ENCODE measurements around the gene ALLC. TPM values are rescaled to one million over a fixed set of nuclear protein-coding genes. Genes with fewer than 3 reads are reported as not detected.

Gene ALLC
- total RNA-seq, 2 donors from 2014 or later = not detected

DNA sequence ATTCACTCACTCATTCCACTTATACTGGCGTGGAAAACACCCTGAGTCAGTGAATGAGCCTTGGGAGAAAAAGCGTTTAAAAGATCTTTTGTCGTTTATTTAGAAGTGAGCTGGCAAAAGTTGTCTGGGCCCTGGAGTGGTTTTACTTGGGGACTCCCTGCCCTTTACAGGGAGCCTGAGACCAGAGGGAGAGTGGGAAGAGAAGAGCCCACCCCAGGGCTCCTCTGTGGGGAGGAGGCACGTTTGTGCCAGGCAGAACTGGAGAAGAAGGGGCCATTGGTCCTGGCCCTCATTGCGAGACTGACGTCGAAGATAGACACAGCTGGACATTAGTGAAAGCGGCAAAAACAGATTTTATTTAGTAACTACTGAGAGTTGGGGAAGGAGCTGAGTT is 71.1 kb downstream of the ALLC start:
- H3K27me3 Mint-ChIP-seq (ENCODE audit: insufficient read depth) = peaks cover 14% of the 10 kb centered on the region
- WGBS, 2 experiments (ENCODE audit: insufficient coverage in 1 of 2, insufficient read length in 1 of 2) = 88 to 98% methylated on average over 5 to 8 of the region's 8 CpGs
- DNase-seq = no peak
- no peak overlapping the region for H3K27ac ChIP-seq (ENCODE audit: low read depth, low read length)
- H3K4me1 ChIP-seq (ENCODE audit: control insufficient read depth, insufficient read depth, low read length) = peaks cover 3% of the 10 kb centered on the region
- H3K9ac ChIP-seq (ENCODE audit: extremely low read depth, low read length, poor library complexity, severe bottlenecking) = no peak overlapping the region
- no peak overlapping the region for H3K27ac Mint-ChIP-seq
- no peak overlapping the region for H3K4me3 Mint-ChIP-seq
- peaks cover 8% of the 10 kb centered on the region for H3K4me1 Mint-ChIP-seq
- no peaks in the 10 kb centered on the region for H3K36me3 ChIP-seq (ENCODE audit: control insufficient read depth, insufficient read depth, low read length)
- no peaks in the 10 kb centered on the region for H3K27me3 ChIP-seq (ENCODE audit: control insufficient read depth, insufficient read depth, low read length, poor library complexity, severe bottlenecking)
- H3K9me3 Mint-ChIP-seq = no peaks in the 10 kb centered on the region
- TF ChIP-seq, protein P1, sequence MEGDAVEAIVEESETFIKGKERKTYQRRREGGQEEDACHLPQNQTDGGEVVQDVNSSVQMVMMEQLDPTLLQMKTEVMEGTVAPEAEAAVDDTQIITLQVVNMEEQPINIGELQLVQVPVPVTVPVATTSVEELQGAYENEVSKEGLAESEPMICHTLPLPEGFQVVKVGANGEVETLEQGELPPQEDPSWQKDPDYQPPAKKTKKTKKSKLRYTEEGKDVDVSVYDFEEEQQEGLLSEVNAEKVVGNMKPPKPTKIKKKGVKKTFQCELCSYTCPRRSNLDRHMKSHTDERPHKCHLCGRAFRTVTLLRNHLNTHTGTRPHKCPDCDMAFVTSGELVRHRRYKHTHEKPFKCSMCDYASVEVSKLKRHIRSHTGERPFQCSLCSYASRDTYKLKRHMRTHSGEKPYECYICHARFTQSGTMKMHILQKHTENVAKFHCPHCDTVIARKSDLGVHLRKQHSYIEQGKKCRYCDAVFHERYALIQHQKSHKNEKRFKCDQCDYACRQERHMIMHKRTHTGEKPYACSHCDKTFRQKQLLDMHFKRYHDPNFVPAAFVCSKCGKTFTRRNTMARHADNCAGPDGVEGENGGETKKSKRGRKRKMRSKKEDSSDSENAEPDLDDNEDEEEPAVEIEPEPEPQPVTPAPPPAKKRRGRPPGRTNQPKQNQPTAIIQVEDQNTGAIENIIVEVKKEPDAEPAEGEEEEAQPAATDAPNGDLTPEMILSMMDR (conservative IDR thresholded peaks at IDR 0.05) = no peak
- H3K4me3 ChIP-seq (ENCODE audit: low read length) = no peak overlapping the region
- H3K9me3 ChIP-seq (ENCODE audit: control insufficient read depth, low read length) = no peaks in the 10 kb centered on the region
- H3K36me3 Mint-ChIP-seq (ENCODE audit: low read depth) = no peaks in the 10 kb centered on the region

DNA sequence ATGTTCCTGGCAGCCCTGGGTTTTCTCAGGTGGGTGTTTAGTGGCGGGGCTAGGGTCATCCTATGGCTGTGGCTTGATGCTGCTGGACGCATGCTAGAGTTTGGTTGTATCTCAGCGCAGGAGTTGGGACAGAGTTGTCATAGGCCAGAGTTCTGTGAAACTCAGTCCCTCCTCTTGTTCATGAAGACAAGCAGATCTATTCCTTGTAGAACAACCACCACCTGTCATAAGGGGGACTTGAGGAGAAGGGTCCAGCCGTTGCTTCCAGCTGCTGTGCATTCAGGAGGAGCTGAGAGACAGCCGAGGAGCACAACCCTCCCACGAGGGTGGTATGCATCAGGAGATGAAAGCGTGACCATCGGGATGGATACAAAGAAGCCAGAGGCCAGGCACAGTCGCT is 71.8 kb downstream of the ALLC start:
- no peaks in the 10 kb centered on the region for H3K9me3 Mint-ChIP-seq
- H3K27me3 Mint-ChIP-seq (ENCODE audit: insufficient read depth) = peaks cover 11% of the 10 kb centered on the region
- H3K27ac ChIP-seq (ENCODE audit: low read depth, low read length) = no peak overlapping the region
- H3K36me3 ChIP-seq (ENCODE audit: control insufficient read depth, insufficient read depth, low read length) = no peaks in the 10 kb centered on the region
- no peaks in the 10 kb centered on the region for H3K36me3 Mint-ChIP-seq (ENCODE audit: low read depth)
- WGBS, 2 experiments (ENCODE audit: insufficient coverage in 1 of 2, insufficient read length in 1 of 2) = 82 to 94% methylated on average over 7 to 9 of the region's 9 CpGs
- no peak overlapping the region for H3K4me3 ChIP-seq (ENCODE audit: low read length)
- TF ChIP-seq, protein P1 (conservative IDR thresholded peaks at IDR 0.05) = no peak
- peaks cover 3% of the 10 kb centered on the region for H3K4me1 ChIP-seq (ENCODE audit: control insufficient read depth, insufficient read depth, low read length)
- no peak overlapping the region for H3K4me3 Mint-ChIP-seq
- H3K9ac ChIP-seq (ENCODE audit: extremely low read depth, low read length, poor library complexity, severe bottlenecking) = no peak overlapping the region
- H3K27me3 ChIP-seq (ENCODE audit: control insufficient read depth, insufficient read depth, low read length, poor library complexity, severe bottlenecking) = no peaks in the 10 kb centered on the region
- no peak overlapping the region for H3K27ac Mint-ChIP-seq
- DNase-seq = no peak
- no peaks in the 10 kb centered on the region for H3K9me3 ChIP-seq (ENCODE audit: control insufficient read depth, low read length)
- peaks cover 8% of the 10 kb centered on the region for H3K4me1 Mint-ChIP-seq

DNA sequence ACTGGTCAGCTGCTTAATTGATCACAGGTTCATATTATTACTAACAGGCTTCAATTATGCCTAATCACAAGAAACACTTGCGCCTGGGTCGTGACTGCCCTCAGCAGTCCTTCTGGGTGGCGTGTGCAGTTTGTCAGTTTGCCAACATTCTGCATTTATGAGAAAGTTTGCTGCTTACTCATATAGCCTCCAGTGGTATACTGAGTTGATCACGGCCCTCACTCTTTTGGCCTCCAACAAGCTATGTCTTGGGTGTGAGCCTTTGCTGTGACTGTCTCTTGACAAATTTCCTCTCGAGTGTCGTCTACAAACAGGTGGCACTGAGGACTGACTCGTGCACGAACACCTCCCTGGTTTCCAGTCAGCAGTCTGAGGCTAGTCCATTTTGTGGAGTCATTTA is 72.6 kb downstream of the ALLC start:
- Mint-ChIP-seq H3K27ac (no peak overlapping the region), H3K4me3 (no peak overlapping the region), H3K36me3 (ENCODE audit: low read depth) (no peaks in the 10 kb centered on the region), H3K9me3 (no peaks in the 10 kb centered on the region), H3K27me3 (ENCODE audit: insufficient read depth) (peaks cover 4% of the 10 kb centered on the region), H3K4me1 (peaks cover 8% of the 10 kb centered on the region)
- H3K9me3 ChIP-seq (ENCODE audit: control insufficient read depth, low read length) = no peaks in the 10 kb centered on the region
- no peak overlapping the region for H3K27ac ChIP-seq (ENCODE audit: low read depth, low read length)
- no peaks in the 10 kb centered on the region for H3K27me3 ChIP-seq (ENCODE audit: control insufficient read depth, insufficient read depth, low read length, poor library complexity, severe bottlenecking)
- TF ChIP-seq, protein P1 (conservative IDR thresholded peaks at IDR 0.05) = no peak
- no peak overlapping the region for H3K4me3 ChIP-seq (ENCODE audit: low read length)
- H3K4me1 ChIP-seq (ENCODE audit: control insufficient read depth, insufficient read depth, low read length) = peaks cover 3% of the 10 kb centered on the region
- H3K36me3 ChIP-seq (ENCODE audit: control insufficient read depth, insufficient read depth, low read length) = no peaks in the 10 kb centered on the region
- WGBS, 2 experiments (ENCODE audit: insufficient coverage in 1 of 2, insufficient read length in 1 of 2) = 95 to 97% methylated on average over 8 of the region's 8 CpGs
- no peak overlapping the region for H3K9ac ChIP-seq (ENCODE audit: extremely low read depth, low read length, poor library complexity, severe bottlenecking)
- no peak for DNase-seq

Measured in endodermal cell (in vitro differentiated cells).